ENCODE data around the gene TOM1L2.
"Not testable (repeated sequence)": the region's sequence is repeated elsewhere in the genome, so short reads cannot be mapped to it uniquely, and the experiment has no call there.

TOM1L2 gene

DNA sequence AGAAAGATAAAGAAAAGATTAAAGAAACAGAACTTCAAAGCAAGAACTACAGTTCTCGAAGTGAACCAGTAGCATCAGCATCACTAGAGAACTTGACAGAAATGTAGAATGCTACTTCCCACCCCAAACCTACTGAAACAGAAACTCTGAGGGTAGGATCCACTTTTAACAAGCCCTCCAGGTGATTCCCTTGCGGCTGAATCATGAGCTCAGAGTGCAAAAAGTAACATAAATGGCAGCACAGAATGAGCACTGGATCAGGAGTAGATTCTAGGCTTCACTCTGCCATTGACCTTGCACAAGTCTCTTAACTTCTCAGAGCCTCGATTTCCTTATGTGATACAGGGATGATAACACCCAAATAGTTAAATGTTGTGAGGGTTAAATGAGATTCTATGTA is 5.8 kb downstream of the TOM1L2 start:
- no peak for DNase-seq

DNA sequence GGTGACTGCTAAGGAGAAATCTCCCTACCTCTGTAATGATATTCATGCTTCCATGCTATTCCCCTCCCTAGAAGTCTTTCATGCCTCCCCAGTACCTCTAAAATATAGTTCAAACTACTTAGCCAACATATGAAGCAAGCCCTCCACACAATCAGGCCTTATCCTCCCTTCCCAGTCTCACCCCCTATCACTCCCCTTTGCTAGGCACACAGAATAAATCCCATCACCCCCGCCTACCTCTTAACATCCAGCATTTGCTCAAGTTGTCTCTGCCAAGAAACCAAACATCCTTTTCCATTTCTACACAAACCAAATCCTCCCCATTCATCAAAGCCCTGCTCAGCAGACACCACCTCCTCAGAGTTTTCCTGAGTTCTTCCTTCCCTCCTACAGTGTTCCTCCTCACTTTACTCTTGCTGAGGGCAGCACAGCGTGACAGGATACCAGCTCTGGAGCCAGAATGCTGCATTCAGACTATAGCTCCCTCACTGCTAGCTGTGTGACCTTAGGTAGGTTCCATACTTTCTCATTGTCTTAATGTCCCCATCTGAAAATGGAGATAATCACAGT is 7.0 kb downstream of the TOM1L2 start:
- DNase-seq, result no peak

DNA sequence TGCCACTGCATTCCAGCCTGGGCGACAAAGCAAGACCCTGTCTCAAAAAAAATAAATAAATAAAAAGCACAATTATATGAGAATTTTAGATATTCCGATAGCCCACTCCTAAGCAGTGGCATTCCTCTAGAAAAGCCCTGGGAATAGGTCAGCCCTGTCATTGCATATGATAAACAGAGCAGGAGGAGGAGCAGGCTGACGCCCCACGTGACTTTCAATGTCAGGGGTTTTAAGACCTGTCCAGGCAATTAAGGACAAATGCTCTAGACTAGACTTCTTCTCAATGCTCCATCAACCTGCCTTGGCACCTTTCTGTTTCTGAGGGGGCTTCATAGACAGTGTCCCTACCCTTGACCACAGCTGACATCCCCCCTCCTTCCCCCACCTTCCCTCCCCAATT is 7.5 kb downstream of the TOM1L2 start:
- DNase-seq, result no peak

DNA sequence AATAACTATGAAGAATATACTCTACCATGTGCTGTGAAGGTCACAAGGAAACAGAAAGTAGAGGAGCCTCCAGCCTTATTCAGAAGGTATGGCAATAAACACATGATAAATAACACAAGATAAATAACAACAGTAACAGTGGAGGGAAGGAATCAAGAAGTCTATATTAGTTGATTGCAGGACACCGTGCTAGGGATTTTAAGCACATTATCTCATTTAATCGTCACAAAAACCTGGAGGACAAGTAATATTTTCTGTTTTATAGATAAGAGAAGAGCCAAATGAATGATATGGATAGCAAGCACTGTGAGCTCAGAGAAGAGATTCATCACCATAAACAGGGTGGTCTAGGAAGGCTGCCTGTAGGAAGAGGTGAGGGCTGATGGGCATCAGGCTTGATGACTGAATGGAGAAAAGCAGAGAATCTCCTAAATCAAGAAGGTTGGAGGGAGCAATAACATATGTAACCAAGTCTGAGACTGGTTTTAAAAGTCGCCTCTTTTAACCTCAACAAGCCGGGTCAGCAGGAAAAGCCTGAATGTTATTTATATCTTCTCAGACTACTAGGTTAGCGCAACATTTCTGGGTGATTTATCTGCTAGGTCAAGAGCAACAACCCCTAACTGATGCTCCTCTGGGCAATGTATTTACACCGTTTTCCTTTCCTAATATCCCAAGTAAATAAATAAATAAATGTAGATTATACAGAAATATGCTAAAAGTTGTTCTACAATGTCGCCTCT is 8.3 kb downstream of the TOM1L2 start:
- DNase-seq, result no peak

DNA sequence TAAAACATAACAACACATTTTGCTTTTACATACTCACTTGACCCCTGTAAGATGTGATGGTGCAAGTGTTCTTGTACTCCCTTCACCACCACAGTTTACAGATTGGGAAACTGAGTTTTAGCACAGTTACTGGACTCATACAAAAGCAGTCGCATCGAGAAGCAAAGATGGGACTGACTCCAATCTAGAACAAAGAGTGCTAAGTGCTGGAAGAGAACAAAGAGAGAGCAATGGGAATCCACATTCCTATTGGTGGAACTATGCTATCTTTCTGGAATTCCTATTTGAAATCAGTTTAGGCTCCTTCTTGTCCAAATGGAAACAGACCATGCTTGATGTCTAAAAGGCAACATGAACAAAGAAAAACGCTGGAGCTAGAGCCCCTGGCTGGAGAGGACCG is 9.1 kb downstream of the TOM1L2 start:
- no peak for DNase-seq

DNA sequence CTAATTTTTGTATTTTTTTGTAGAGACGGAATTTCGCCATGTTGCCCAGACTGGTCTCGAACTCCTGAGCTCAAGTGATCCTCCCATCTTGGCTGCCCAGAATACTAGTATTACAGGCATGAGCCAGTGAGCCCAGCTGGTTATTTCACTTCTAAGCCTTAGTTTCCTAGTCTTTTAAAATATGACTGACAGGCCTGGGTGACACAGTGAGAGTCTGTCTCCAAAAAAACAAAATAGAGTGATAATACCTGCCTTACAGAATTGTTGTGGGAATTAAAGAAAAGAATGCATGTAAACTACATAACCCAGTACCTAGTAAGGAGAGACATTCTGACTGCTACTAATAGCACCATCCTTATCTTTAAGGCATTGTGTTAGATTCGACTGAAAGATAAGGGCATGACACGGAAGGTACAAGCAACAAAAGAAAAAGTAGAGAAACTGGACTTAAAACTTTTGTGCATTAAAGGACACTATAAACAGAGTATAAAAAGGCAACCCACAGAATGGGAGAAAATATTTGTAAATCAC is 11.6 kb downstream of the TOM1L2 start:
- no peak for DNase-seq

DNA sequence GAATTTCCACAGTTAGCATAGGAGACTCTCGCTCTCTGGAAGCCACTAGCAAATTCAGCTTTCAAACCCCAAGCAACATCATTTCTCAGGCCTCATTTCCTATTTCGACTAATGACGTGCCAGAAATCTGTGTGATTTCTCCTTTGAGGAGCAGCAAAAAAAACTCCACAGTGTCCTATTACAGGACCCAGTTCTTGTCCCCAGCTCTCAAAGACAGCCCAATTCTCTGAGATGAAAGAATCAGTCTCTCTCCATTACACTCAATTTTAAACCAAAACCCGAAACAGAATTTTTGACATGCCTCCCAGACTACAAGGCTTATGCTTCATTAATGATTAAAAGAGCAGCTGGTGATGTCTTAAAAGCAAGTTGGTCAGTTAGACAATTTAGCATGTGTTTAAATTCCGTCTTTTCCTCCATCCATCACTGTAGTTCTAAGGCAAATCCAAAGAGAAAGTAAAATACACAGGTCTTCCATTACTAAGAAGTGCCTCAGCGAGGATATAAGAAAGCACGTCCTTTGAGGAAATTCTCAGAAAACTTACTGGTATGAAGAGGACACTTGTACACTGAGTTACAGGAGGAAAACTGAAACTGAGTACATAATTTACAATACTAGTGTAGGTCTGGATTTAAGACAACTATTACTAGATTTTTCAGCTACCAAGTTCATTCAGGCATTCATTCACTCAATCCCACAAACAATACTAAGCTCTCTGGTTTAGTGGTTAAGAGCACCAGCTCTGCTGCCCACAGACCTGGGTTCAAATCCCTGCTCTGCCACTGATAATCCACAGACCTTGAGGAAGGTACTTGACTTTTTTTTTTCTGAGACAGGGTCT is 12.5 kb downstream of the TOM1L2 start:
- DNase-seq, result peak in 1 of 2 donors; percentile 46

DNA sequence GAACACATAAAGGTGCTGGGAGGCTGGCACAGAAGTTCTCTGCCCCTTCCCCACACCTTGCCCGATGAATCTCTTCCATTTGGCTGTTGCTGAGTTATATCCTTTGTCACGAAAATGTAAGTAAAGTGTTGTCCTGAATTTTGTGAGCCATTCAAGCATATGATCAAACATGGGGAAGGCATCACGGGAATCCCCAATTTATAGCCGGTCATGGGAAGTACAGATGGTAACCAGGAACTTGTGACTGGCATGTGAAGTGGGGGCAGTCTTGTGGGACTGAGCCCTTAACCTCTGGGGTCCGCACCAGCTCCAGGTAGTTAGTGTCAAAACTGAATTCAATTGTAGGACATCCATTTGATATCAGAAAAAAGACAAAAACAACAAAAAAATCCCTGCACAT is 13.2 kb downstream of the TOM1L2 start:
- DNase-seq, result no peak

DNA sequence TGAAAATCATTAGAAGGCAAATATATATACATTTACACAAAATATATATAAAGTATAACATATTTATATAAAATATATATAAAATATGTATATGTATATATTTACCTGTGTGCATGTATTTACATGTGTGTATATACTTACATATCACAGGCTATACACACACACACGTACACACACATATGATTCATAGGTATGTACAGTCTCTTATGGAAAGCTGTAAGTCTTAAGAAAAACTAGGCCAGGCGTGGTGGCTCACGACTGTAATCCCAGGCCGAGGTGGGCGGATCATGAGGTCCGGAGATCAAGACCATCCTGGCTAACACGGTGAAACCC is 14.7 kb downstream of the TOM1L2 start:
- no peak for DNase-seq

DNA sequence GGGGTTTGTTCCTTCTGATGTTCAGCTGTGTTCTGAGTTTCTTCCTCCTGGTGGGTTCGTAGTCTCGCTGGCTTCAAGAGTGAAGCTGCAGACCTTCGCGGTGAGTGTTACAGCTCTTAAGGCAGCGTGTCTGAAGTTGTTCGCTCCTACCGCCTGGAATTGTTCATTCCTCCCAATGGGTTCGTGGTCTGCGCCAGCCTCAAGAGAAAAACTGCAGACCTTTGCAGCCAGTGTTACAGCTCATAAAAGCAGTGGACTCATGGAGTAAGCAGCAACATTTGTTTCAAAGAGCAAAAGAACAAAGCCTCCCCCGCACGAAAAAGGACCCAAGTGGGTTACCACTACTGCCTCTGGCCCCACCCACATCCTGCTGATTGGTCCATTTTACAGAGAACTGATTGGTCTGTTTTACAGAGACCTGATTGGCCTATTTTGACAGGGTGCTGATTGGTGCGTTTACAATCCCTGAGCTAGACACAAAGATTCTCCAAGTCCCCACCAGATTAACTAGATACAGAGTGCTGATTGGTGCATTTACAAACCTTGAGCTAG is 16.3 kb downstream of the TOM1L2 start:
- not testable (repeated sequence) for DNase-seq

DNA sequence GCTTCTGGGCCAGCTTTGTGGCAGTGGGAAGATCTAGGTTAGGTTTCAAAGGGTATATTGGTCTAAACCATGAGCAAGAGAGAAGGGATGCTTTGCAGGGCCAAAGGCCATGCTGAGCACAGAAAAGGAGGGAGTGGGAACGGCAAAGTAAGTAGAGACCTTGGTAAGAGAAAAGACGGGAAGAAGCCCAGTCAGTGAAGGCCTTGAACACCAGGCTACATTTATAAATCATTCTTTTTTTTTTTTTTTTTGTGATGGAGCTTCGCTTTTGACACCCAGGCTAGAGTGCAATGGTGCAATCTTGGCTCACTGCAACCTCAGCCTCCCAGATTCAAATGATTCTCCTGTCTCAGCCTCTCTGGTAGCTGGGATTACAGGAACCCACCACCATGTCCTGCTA is 18.1 kb downstream of the TOM1L2 start:
- no peak for DNase-seq

DNA sequence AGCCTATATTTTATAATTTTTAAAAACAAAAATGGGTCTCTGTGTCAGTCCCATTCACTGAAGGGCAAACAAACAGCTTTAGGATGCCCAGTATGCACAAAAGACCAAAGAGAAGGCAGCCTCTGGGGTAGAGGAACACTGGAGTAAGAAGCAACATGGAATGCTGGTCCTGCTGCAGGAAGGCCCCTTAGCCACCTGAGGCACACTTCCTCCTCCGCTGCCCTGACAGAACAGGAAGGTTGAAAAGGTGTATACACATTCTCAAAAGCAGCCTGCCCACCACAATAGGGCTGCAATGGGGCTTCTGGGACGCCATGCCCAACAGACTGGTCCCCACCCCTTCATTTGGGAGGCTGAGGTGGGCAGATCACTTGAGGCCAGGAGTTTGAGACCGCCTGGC is 19.5 kb downstream of the TOM1L2 start:
- no peak for DNase-seq

DNA sequence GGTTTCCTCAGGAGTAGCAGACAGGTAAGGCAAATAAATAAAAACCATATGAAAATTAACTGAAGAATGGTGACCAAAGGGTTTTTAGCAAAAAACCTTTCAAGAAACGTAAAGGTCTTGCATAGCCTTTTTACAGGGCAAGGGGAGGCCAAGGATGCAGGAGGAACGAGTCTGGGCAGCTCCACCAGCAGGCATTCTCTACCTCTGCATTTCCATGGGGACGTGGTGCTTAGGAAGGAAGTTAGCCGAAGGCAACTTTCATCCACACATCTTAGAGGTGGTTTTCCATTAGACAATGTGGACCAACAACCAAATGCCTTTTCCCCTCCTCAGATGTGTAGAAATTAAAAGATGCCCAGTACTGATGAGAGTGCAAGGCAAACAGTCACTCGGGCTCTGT is 20.7 kb downstream of the TOM1L2 start:
- no peak for DNase-seq

DNA sequence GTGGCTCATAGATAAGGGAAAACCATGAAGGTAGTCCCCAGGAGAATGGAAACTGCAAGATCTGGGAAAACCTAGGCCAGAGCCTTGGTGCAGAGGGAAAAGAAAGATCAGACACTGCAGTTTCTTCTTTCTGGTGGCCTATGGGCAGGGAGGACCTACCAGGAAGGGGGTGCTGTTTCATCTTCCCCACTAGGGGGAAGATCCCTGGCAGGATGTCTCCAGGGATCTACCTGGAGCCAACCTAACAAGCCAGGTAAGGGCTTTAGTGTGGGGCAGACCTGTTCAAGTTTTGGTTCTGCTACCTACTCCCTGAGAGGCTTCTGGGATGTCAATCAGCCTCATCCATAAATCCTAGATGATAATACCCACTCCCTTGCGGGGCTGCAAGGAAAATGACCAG is 21.4 kb downstream of the TOM1L2 start:
- DNase-seq, result no peak

DNA sequence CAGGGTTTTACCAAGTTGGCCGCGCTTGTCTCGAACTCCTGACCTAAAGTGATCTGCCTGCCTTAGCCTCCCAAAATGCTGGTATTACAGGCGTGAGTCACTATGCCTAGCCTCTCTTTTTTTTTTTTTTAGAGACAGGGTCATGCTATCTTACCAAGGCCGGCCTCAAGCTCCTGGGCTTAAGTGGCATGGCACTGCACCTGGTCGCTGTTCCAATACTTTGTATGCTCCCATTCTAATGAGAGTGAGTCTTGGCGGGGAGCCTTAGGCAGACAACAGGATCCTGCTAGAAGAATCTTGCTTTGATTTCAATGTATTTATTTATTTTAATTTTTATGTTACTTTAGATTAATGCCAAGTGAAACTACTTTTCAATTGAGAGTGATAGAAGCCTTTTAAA is 21.9 kb downstream of the TOM1L2 start:
- DNase-seq, result no peak

DNA sequence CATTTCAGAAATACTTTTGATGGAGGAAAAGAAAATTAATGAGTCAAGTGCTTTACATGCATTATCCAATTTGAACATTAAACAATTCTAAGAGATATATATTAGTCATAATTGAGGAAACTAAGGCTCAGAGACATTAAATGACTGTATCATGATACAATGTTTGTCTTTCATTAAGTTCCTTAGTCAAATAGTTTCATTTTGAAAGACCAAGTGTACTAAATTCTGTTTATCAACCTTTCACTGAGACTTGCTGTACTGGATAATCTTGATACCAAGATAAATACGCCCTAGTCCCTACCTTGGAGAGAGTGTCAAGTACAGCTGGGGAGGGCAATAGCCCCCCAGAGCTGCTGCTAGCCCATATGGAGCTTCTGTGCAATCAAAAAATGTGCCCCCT is 24.2 kb downstream of the TOM1L2 start:
- DNase-seq, result no peak

DNA sequence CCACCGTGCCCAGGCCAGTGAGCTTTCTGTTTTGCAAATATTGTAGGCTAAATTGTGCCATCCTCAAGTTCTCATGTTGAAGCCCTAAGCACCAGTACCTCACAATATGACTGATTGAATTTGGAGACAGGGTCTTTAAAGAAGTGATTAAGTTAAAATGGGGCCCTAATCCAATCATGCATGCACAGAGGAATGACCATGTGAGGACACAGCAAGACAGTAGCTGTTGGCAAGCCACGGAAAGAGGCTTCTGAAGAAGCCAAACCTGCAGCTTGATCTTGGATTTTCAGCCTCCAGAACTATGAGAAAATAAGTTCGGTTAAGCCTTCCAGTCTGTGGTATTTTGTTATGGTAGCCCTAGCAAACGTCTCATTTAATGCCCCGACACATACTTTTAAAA is 24.9 kb downstream of the TOM1L2 start:
- DNase-seq, result no peak

DNA sequence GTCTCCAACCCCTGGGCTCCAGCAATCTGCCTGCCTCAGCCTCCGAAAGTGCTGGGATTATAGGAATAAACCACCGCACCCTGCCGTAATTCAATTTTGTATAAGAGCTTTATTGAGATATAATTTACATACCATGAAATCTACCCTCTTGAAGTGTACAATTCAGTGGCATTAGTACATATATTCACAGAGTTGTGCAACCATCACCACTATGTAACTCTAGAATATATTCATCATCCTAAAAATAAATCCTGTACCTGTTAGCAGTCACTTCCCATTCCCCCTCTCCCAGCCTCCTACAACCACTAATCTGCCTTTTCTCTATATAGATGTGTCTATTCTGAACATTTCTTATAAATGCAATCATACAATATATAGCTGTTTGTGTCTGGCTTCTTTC is 26.1 kb downstream of the TOM1L2 start:
- DNase-seq, result no peak

DNA sequence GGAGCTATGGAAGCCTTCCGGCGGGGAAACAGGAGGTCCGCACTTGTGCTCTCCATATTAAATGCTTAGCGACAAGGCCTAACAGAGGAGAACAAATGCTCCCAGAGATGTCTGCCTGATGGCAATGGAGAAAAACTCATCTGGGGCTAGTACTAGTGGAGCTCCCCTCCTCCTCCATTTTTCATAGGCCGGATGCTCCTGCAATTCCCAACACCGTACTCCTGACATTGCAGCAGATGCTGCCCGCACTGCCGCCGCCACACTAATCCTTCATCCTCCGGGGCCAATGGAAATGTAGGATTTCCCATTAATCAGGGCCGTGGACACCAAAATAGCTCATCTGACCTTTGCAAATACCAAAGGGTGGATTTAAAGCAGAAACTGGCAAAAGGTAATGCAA is 27.5 kb downstream of the TOM1L2 start:
- no peak for DNase-seq

DNA sequence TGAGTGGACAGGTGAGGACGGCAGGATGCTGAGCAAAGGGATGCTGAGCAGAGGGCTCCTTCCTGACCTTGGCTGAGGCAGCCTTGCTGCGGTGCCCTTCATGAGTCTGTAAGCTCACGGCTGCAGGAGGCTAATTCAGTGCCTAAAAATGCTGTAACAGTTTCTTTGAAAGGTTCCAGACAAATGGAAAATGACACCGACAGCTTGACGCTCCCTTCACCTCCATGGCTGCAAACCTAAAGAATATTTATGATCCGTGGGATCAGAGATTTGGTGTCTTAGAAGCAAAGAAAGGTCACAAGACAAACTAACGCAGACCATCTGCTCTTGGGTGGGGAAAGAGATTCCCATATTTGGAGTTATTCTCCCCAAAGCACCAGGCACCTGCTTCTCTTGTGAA is 28.0 kb downstream of the TOM1L2 start:
- no peak for DNase-seq

DNA sequence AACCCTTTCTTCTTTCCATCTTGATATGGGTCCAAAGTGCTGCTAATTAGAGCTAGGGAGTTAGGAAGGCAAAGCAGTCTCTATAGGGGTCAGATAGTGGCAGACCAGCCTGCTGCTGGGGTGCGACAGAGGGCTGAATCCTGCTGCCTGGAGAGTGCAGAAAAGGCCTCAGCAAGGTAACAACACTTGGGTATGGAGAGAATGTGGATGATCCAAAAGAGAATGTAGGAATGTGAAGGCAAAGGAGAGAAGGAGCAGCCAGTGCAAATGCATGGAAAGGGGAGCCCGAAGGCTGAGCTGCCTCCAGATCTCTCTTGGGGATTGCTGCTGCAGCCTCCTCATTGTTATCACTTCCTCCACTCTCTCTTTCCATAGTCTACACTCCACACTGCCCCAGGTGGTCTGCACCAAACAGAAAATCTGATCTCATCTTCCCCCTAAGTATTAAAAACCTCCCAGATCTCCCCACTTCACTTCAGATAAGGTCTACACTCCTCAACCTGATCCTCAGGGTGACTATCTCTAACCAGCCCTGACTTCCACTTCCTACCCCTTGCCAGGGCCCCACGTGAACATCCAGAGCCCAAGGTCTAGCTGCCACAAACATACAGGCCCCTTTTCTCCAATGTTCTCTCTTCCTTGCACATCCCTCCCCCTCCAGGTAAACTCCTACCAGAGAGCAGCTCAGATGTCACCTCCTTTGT is 28.8 kb downstream of the TOM1L2 start:
- no peak for DNase-seq

DNA sequence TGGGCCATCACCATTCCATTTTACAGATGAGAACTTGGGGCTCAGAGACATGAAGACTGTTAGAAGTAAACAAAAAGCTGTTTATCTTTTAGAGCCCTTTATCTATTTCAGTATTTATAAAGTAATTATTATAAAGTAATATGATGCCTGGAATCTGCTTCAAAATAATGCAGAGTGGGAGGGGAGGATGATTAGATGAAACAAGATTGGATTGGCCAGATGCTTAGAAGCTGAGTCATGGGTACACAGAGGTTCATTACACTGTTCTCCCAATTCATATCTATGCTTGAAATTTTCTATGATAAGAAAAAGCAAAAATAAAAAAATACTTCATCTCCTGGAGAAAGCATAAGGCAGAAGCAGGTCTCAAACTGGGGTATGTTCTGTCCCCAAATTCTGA is 29.4 kb downstream of the TOM1L2 start:
- no peak for DNase-seq

DNA sequence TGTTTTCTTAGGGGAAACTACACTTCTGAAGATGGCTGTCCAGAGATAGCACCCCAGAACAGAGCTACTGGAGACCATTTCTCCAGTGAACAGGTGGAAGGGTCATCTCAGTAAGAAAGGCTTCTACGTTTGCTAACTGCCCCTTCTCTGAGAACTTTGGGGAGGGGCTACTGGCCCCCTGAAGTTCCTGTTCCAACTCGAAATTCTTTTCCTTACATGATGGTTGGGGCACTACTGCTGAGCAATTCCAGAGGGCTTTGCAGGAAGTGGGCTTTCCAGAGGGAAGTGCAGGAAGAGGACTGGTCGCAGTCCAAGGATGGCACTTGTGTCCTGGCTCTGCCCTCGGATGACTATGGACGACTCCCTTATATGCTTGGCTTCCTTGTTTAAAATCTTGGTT is 31.2 kb downstream of the TOM1L2 start:
- no peak for DNase-seq
